Regular cardiac myocyte (primary cell): ENCODE data around the gene GPBP1L1. TPM values are rescaled to one million over a fixed set of nuclear protein-coding genes. Genes with fewer than 3 reads are reported as not detected.

ENCODE experiments used
- total RNA-seq: library from RNA; depleted of rRNA; stranded (reverse); fragments of >200 nt; gene quantifications from 2 replicates; pipeline ENCODE4 v1.2.3, GENCODE V29; 2014

GPBP1L1 gene, protein sequence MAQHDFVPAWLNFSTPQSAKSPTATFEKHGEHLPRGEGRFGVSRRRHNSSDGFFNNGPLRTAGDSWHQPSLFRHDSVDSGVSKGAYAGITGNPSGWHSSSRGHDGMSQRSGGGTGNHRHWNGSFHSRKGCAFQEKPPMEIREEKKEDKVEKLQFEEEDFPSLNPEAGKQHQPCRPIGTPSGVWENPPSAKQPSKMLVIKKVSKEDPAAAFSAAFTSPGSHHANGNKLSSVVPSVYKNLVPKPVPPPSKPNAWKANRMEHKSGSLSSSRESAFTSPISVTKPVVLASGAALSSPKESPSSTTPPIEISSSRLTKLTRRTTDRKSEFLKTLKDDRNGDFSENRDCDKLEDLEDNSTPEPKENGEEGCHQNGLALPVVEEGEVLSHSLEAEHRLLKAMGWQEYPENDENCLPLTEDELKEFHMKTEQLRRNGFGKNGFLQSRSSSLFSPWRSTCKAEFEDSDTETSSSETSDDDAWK
- total RNA-seq = 123 and 132 TPM in 2 replicates

DNA sequence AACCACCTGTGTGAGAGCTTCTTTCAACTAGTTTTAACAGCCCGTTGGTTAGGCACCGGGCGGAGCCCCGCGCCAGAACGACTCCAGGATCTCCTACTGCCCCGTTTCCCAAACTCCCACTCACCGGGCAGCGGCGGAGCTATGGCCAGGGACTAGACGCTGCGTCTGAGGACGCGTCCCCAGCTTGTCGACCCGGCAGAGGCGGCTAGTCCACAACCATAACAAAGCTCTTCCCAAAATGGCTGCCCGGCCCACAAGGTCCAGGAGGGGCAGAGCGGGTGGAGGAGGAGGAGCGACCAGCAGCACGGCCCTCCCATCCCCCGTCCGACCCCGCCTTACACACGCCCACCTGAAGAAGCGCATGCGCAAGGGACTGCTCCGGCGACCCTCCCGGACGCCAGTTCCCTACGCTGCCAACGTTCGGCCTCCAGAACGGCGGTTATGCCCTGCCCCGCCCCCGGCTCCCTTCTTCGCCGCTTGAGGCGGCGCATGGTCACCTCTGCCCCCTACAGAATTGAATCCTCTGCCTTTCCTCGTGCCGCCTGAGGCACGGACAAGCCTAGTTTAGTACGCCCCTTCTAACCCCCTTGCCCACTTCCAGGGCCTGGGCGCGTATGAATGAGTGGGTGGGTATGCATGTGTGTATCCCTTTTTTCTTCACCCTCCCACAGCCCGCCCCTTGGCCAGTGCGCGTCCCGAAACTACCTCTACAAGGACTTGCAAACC lies at the start of gene GPBP1L1:
GPBP1L1 (minus strand) TSS at position 246 of the 726 bp plus-strand sequence. CDS start 27,446 bp downstream, outside the sequence.

DNA sequence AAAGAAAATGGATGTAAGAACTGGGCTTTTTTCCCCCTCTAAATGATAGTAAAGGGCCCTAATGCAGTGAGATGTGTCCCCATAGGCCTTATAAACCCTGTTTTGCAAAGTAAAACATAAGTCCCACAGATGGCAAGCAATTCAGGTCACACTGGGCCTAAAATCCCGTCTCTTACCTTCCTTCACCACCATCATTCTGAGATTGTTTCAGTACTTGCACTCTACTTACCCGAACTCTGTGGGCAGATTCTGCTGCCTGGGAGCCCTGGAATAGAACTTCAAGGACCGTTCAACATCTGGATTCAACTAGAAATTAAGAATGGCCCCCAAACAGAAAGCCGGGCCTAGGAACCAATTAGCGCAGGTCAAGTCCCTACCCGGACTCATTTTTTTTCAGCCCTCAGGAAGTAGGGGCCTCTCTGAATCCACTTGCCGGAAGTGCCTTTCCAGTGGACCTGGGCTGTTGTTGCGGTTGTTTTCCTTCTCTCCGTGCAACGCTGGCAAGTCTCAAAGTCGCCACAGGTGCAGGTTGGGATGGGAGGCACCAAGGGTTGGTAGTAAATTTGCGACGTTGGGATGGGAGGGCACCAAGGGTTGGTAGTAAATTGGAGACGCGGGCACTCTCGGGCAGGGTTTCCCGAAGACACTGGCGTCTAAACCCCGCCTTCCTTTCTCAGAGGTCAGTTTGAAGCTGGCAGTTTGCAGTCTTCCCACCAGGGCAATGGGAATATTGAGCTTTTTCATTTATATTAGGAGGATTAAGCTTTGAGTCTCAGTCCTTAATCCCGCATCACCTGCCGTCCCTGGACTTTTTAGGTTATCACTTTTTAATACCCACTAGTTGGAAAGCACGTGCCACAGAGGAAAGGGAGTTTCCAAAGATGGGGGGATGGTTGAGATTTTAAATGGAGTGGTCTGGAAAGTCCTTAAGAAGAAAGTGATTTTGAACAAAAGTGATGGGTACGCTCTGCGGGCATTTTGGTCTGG lies 1.7 kb upstream of the GPBP1L1 start, which contains the start of gene TMEM69:
TMEM69 (plus strand) TSS at position 428 of the 987 bp plus-strand sequence. CDS start 2,888 bp downstream, outside the sequence.

DNA sequence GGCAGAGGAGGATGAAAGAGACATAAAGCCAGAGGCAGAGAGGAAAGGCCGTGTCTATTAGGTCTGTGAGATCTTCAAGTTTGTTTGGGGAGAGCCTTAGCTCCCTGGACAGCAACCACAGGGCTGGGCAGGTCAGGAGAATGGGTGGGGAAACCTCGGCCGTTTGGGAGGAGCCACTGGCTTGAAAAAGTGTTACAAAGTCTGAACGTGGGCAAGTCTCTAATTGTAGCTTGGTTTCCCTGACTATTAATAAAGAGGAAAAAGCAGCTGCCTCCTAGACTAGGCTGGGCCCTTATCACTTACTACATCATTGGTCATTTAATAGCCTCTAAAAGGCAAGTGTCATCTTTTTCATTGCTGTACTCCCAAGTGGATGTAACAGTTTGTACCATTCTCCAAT lies 62.4 kb downstream of the GPBP1L1 start, which contains the start of gene CCDC17:
CCDC17 (minus strand) TSS at position 83 of the 400 bp plus-strand sequence. CDS start 145 bp downstream, outside the sequence.

DNA sequence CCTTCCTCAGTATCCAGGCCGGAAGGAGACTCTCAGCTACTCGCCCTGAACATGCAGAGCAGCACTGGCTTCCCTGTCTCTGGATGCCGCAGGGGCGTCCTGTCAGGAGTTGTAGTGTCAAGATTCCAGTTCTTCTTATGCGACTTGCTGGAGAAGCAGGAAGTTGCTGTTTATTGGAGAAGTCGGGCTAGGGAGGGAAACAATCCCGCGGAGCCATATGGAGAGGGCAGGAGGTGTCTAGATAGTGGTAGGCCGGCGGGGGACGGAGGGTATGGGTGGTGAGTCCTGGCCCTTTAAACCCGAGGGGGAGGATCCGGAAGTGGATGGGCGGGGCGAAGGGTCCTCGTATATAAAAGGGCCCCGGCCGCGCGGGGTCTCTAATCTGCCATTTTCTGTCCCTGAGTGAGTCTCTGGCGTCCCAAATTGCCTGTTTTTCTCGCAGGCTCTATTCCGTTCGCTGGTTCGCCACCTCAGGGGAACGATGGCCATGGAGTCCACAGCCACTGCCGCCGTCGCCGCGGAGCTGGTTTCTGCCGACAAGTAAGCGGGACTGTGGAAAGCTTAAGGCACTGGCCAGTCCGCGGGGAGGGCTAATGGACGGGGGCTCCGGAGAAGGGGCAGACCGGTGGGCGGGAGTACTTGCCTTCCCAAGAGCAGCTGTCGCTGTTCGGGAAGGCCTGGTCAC lies 102.5 kb downstream of the GPBP1L1 start, which contains the start of gene NASP:
NASP (plus strand) TSS at position 376 of the 685 bp plus-strand sequence; CDS start at position 482, 106 bp downstream.

Other genes with a start within 250 kb of the GPBP1L1 start
- gene TESK2, start 195.4 kb downstream of the GPBP1L1 start, total RNA-seq = 0.96 and 2.5 TPM in 2 replicates
- gene CCDC163, start 186.5 kb downstream of the GPBP1L1 start, total RNA-seq = 0.56 and 0.77 TPM in 2 replicates
- 2.3 and 3.1 TPM in 2 replicates for gene MMACHC, start 186.2 kb downstream of the GPBP1L1 start, total RNA-seq
- gene PRDX1, start 164.6 kb downstream of the GPBP1L1 start, total RNA-seq = 433 and 683 TPM in 2 replicates
- gene AKR1A1, start 135.7 kb downstream of the GPBP1L1 start, total RNA-seq = 131 and 158 TPM in 2 replicates
- gene NASP, start 102.5 kb downstream of the GPBP1L1 start, total RNA-seq = 22.6 and 79.2 TPM in 2 replicates
- gene CCDC17, start 62.5 kb downstream of the GPBP1L1 start, total RNA-seq = 0.58 and 0.85 TPM in 2 replicates
- gene TMEM69, start 1.6 kb upstream of the GPBP1L1 start, total RNA-seq = 6.7 and 8.7 TPM in 2 replicates
- gene IPP, start 64.1 kb upstream of the GPBP1L1 start, total RNA-seq = 11.0 and 15.3 TPM in 2 replicates
- 24.7 and 24.8 TPM in 2 replicates for gene MAST2, start 117.1 kb upstream of the GPBP1L1 start, total RNA-seq